ENCODE measurements around the gene LRRC58. TPM values are rescaled to one million over a fixed set of nuclear protein-coding genes. Genes with fewer than 3 reads are reported as not detected.

LRRC58 gene
- total and polyA plus RNA-seq, 2 of the 8 experiments (the other 6 are each of a cell fraction or from before 2014, with no cell fraction given): 4.3 to 15.4 TPM

GRCh38 chr3:120393243-120393642 is 44.1 kb upstream of the LRRC58 start (continued):
- TF ChIP-seq CHD7 (IDR thresholded peaks at IDR 0.05; ENCODE audit: insufficient replicate concordance, low read length): no peak

All from H1 (cell line).